Uterus (tissue), 2 donors: ENCODE results near the gene FMNL2.

Source experiments
- CTCF ChIP-seq, 4 experiments: fragments of 200-600 bp in 2 of 4; fragments of 450-650 bp in 2 of 4; sonication (generic) in 2 of 4; IDR thresholded peaks; one replicate each; pipeline ENCODE4 v1.5.1; 2016 to 2019; ENCODE audit warnings: antibody characterized with exemption in 4 of 4, mild to moderate bottlenecking in 2 of 4, moderate library complexity in 1 of 4
- POLR2A ChIP-seq, 2 donors: fragments of 450-650 bp; IDR thresholded peaks; one replicate each; pipeline ENCODE4 v1.6.1; 2016; ENCODE audit warnings: antibody characterized with exemption in 2 of 2, mild to moderate bottlenecking in 1 of 2, moderate library complexity in 1 of 2

- no peak for TF ChIP-seq CTCF (IDR thresholded peaks at IDR 0.05)
- no peak for TF ChIP-seq POLR2A (IDR thresholded peaks at IDR 0.05)
Observed at GRCh38 chr2:152583512-152584229, 248.7 kb downstream of the FMNL2 start.
